ENCODE data around the gene HSD11B1.
A peak's percentile ranks its signal among the peaks of the same experiment; 100 is the strongest.

The HSD11B1 gene

DNA sequence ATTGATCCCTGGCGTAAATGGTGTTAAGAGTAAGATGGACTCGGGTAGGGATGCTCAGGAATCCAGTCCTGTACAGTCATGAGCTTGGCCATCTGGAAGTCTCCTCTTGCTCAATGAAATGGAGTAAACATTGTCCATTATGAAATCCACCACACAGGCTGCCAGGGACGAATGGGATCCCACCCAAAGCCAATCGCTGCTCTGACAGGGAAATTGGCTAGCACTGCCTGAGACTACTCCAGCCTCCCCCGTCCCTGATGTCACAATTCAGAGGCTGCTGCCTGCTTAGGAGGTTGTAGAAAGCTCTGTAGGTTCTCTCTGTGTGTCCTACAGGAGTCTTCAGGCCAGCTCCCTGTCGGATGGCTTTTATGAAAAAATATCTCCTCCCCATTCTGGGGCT is at the start of gene HSD11B1:
TSS of gene HSD11B1 (plus strand) at position 263 of the 400 bp plus-strand sequence. CDS start at position 360, 97 bp downstream.
- DNase-seq = no peak

DNA sequence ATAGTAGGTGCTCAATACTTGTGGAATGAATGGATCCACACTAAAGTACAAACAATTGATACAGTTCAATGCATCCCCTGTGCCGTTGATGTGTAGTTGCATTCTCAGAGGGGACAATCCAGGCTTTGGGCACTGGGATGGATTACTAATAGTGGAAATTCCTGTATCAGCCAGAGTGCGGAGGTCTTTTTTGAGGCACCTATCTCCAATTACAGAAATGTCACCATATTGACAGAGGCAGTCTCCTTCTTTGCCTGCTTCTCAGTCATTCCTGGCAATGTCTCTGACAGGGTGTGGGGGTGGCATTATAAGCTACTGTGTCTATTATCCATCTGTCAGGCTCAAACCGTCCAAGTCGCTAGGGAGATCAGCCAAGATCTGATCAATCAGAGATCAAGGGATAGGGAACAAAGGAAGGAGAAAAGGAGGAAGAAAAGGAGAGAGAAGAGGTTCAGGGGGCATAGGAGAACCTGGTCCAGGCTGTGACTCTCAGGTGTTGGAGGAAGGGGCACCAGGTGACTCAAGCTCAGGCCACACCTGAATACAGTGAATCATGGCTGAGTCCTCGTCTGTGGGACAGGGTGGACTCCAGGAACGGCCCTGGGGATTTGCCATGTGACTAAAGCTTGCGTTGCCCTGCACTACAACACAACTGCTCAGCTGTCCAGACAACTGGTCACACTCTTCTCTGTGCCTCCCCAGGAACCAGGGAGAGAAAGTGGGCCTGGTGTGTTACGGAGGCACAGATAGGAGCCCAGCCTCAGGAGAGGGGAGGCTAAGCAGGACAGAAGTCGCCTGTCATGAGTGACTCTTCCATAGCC is 49.0 kb upstream of the HSD11B1 start:
- DNase-seq = no peak

DNA sequence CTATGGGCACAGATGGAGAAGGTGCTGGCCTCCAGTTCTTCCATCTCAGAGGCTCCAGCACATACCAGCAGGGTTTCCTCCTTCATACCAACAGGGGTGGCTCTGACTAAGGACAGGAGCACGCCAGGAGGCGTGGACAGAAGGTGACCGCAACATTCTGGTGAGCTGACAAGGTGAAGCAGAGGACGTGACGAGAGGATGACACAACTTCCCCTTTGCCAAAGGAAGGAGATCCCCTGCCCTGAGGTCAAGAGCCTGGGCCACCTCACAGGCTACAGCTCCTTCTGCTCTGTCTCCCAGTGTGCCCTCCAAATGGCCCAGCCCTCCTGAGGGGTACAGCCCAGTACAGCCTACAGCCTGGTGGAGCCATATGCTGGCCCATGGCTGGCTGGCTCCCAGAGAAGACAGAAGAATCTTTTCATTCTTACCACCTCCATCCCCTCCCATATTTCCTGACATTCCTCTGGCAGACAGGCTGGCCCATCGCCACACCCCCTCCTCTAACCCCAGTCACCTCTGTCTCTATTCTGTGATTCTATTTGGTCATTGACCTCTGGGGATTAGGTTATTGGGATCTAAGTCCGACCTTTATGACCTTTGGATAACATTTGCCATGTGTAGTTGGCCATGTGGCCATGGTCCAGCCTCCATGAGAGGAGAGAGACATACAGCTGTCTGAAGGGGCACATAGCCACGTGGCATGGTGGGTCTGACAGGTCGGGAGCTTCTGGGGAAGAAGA is 47.3 kb upstream of the HSD11B1 start:
- peak; percentile 14 for DNase-seq

DNA sequence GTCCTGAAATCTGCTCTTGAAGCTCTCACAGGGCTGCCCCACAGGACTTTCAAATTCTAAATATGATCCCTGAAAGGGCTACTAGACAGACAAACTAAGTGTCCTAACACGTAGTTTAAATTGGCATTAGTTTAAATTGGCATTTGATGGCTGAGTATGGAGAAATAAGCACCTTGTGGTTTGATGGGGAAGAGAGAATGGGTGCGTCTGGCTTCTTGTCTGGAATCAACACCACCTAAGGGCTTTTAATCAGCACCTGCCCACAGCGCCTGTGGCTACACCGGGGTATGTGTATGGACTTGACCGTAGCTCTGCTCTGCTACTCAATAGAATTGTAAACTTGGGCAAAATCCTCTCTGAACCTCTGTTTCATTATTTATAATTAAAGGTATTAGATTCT is 46.7 kb upstream of the HSD11B1 start:
- DNase-seq = no peak

DNA sequence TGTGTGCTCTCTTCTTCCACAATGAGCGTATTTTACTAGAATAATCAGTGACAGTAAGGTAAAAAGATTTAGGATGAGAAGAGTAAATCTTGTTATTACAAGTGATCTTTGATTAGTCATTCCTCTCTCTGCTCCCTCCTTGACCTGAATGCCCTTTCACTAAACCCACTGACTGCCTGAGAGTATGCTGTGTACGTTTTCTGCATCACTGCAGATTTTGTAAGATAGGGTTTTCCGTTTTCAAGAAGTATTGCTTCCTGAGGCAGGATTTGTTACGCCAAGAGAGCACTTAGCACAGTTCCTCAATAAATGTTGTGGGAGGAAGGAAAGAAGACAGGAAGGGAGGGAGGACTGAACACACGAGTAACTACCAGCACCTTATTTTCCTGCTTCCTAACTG is 44.7 kb upstream of the HSD11B1 start:
- peak; percentile 27 for DNase-seq

DNA sequence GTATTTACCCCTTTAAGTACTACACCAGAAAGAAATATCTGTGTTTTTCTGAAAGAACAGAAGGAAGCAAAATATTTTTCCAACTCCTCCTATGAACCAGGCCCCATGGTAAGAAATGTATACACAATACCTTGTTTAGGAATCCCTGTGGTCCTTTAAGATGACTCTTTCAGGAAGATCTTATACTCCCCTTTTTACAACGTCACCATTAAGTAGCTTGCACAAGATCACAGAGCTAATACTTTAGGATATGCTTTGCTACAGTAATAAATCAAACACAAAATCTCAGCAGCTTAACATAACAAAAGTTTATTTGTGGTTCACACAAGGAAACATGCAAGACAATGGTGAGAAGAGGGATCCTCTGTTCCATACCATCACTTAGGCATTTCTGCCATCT is 43.6 kb upstream of the HSD11B1 start:
- DNase-seq = no peak

DNA sequence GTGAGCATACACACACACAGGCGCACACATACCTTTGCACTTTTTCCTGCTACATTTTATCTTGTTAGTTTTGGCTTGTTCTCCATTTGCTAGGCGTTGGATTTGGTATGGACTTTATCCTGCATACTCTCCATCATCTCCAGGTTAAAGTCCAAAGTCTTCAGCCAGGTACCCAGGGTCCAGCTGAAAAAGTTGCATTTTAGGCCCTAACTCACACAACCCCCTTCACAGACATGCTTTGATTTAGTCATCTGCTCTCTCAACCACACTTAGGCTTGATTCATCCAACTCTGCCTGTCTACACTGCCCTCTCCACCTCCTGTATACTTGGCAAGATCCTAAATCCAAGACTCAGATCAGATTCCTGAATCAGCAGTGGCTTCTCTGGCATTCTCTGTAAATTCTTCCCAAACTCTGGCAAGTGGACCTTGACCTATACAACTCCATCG is 41.7 kb upstream of the HSD11B1 start:
- no peak for DNase-seq

DNA sequence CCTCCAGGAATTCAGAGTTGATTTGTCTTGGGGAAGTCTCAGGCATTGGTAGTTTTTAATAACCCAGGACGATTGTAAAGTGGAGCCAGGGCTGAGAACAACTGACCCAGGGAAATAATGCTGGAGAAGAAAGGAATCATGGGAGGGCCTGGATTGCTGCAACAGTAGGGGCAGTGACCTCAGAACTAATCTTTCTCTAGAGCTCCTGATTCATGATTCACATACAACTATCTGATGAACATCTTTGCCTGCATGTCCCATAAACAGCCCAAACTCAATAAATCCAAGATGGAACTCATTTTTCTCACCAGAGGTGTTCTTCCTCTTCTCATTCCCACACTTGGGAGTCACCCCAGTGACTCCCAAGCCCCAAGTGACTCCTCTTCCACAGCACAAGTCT is 37.5 kb upstream of the HSD11B1 start:
- DNase-seq = no peak

DNA sequence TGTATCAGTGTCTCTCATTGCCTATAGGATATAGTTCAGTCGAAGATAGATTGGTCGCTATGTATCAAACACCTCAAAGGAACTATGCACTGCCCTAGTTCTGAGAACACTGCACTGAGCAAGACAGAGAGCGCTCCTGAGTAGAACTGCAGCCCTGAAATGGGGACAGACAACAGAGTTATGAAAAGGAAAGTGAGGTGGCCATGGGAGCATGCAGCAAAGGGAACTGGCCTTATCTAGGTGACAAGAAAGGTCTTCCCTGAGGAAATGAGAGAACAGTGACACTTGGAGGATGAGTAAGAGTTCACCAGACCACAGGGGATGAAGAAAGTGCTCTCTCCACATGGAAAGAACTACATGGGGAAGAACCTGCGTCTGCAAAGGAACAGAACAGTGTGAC is 36.9 kb upstream of the HSD11B1 start:
- DNase-seq = no peak

DNA sequence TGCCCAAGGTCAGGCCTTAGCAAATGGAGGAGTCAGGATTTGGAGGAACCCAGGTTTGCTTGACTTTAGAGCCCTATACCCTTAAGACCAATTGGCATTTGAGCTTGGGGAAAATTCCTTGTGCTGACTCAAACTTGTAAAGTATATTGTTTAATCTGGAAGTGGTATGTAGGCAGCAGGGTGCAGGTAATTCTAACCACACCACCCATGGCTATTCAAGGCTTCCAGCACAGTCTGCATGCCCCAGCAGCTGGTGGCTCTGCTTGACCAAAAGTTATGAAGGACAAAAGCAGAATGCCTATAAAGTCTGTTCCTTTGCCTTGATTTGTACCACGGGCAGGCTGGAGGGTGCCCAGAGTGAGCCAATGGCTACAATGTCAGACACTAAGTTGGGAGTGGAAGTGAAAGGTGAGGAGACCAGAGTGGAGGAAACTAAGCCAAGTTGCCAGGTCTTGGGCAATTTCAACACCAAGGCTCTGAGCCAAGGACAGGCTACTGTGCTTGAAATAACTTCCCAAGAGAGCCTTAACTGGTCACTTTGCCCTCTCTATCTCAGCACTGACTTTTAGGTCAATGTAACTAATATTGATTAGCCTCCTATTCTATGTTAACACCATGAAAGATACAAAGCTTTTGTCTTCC is 34.1 kb upstream of the HSD11B1 start:
- DNase-seq = no peak

DNA sequence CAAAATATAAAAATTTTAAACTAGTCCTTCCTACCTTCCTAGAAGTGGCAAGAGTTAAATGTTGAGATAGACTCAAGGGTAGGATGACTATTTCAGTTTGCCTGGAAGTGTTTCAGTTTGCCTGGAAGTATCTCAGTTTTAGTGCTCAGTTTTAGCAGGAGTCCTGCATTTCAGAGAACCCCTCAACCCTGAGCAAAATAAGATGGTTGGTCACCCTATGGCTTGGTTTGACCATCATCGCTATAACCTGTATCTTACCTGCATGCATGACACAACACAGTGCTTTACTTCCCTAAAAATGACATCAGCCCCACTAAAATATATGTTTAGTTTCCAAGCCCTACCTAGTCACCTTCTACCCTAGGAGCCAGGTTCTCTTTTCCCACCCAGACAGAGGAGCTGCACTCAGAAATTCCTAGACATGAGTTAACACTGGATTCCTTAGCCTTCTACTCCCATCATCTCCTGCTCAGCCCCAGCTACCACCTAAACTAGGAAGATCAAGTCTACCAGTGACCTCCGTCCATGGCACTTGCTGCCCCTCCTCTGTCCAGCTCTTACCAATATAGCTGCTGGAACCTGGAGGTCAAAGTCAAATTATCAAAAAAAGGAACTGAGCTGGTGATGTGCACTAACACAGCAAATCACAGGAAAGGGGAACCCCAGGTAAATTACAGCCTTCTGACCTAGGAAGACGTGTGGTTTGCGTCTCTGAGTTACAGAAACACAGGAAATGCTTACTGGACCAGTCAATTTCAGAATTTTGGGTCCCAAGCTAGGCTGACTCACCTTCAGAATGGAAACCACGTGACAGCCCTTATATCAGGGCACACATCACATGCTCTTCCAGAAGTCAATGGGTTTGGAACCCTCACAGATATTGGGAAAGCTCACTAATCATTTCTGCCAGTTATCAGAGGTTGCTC is 31.7 kb upstream of the HSD11B1 start:
- peak; percentile 52 for DNase-seq

DNA sequence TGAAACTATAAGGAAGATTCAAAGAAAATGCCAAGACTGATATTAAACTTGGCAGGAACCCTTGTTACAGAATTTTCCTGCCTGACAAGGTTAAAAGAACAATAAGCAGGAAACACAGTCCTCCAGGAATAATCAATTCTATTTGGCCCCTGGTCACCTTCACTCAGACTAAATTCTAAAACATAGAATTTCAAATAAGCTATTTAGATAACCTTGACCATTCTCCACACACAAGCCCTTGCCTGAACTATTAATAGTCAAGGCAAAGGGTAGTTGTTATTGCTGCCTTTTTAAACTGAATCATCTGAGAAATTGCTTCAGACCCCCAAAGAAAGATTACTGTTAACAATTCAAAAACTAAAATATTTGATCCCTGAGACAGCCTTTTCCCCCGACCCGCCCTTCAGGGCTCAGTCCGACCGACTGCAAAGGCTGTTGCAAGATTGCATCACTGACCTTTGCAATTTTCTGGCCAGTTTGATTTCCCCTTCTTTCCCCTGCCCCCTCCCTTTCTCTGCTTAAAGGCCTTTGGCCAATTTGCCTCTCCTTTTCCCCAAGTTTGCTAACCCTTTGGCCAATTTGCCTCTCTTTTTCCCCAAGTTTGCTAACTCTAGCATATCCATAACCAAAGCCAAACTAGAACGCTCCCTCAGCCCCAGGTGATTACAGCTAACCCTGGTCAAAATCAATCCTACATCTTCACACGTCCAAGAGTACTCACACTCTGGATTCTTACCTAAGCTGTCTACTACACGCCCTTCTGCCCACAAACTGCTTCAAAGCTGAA is 30.8 kb upstream of the HSD11B1 start:
- DNase-seq = no peak

DNA sequence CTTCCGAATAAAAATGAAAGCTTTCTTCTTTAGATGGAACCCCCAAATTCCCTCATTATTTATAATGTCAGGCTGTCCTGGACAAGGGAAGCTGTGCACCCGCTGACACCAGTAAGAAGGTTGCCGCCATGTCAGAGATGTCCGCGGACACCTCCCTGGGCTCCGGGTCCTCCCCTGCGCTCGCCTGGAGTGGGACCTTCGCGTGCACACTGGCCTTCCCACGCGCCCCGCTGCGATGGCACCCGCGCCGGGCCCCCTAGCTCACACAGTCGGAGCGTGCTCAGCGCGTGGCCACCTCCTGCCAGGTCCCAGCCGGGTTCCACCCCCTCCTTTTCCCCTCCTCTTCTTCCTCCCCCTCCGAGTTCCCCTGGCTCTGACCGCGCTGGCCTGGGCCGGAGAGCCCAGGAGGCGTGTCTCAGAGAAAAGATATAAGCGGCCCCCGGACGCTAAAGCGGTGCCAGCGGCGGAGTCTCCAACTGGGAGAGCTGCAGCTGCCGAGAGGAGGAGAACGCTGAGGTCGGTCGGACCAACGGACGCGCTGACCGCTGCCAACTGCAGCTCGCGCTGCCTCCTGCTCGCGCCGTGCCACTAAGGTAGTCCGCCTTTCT is 29.6 kb upstream of the HSD11B1 start, which contains the start of gene G0S2:
TSS of gene G0S2 (plus strand) at position 456 of the 608 bp plus-strand sequence. CDS start 273 bp downstream, outside the sequence.
- no peak for DNase-seq

DNA sequence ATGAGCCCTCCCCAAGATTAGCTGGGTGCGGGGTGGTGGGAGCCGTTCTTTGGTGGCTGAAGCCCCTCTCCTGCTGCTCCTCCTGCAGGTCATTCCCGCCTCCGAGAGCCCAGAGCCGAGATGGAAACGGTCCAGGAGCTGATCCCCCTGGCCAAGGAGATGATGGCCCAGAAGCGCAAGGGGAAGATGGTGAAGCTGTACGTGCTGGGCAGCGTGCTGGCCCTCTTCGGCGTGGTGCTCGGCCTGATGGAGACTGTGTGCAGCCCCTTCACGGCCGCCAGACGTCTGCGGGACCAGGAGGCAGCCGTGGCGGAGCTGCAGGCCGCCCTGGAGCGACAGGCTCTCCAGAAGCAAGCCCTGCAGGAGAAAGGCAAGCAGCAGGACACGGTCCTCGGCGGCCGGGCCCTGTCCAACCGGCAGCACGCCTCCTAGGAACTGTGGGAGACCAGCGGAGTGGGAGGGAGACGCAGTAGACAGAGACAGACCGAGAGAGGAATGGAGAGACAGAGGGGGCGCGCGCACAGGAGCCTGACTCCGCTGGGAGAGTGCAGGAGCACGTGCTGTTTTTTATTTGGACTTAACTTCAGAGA is 29.0 kb upstream of the HSD11B1 start:
- DNase-seq = no peak

DNA sequence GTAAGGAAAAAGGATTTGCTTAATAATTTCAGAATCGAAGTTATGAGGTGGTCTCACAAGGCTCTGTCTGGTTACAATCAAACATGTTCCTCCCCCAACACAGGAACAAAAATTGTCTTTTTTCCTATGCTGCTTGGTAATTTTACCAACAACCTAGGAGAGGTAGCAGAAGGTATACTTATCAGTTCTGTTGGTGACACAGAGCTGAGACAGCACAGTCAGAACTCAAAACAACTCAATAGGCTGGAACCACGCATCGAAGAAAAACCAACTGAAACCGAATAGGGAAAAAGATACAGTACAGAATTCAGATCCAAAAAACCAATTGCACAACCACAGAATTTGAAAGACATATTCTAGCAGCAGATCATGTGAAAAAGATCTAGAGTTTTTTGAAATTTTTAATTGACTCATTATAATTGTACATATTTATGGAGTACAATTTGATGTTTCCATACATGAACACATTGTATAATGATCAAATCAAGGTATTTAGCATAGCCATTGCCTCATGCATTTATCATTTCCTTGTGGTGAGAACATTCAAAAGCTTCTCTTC is 25.6 kb upstream of the HSD11B1 start:
- no peak for DNase-seq

DNA sequence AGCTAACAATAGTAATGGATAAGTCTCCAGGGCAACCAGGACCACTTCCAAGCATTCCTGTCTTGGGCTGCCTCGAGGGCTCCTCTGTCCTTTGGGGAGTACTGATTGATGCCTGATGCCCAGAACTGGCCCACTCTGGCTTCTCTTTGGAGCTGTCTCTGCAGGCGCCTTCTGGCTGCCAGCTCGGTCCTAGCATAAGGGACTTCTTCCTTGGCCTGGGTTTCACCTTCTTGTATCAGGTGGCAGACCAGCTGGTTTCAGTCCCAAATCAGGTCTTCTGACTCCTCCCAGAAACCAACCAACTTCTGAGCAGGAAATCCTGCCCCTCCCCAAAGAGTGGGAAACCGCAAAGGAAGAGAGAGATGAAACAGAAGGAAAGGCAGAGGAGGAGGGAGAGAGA is 18.8 kb upstream of the HSD11B1 start:
- peak; percentile 39 for DNase-seq

DNA sequence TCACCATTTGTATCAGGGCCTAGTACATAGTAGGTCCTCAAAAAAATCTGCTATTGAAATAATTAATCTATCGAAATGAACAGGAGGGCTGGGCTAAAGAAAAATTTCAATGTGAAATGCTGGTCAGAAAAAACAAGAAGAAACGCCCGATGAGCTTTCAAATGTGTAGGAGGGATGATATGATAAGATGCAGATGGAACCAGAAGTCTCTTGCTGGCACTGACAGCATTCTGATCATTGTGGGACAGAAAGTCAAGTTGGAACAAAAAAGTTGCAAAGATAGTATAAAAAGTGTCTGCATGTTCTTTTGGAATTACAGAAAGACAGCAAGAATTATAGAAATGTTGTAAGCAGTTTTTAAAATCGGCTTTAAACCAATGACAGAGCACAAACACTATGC is 18.3 kb upstream of the HSD11B1 start:
- DNase-seq = no peak

DNA sequence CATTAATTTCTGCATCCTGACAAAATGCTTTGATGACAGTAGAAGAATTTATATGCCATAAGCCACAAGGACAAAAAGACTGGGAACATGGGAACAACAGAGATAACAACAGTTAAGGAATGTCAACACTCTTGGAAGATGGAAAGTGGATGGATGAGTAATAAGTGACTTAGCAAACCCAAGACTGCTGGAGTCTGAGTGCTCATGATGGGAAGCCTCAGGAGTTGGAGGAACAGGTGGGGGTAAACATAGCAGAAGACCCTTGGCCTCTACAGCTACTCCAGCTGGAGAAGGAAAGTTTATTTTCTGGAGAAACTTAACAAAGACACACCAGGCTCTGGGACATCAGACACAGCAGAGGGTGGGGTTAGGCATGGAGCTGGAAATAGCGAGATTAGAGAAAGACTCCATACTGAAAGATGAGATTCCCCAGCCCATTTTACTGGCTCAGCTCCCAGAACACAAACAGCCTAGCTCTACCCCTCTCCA is 15.9 kb upstream of the HSD11B1 start:
- no peak for DNase-seq

DNA sequence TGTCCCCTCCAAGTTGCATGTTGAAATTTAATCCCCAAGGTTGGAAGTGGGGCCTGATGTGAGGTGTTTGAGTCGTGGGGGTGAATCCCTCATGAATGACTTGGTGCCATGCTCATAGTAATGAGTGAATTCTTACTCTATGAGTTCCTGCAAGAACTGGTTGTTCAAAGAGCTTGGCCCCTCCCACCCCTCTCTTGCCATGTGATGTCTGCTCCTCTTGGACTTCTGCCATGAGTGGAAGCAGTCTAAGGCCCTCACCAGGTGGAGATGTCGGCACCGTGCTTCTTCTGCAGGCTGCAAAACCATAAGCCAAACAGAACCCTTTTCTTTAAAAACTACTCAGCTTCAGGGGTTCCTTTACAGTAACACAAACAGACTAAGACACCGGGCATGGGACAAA is 15.2 kb upstream of the HSD11B1 start:
- no peak for DNase-seq

DNA sequence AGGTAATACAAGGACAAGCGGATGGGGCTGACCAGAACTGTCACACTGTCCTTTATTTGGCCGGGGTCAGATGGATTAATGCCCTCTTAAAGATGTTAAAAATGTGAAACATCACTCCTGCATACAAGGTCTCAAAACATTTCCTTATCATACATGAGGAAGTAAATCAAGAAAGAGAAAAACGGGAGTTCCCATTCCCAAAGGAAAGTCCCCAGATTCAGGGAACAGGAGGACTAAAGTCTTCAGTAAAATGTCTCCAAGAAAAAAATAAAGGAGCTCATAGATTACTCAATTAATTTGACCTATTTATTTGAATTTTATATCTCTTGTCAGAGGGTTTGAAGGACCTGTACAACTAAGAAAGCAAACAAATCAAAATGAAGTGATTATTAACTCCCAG is 13.4 kb upstream of the HSD11B1 start:
- no peak for DNase-seq
